GM19023 (cell line): ENCODE results near the gene MANEAL.

ENCODE experiments used
- ATAC-seq: cut with Tn5 transposase; IDR thresholded peaks from one replicate; pipeline ENCODE4 v1.9.1; 2021; ENCODE audit warnings: mild to moderate bottlenecking, moderate library complexity; ENCODE audit not compliant: unreplicated experiment

MANEAL gene

GRCh38 chr1:37778654-37779053, 15.0 kb upstream of the MANEAL start:
- ATAC-seq, result no peak

GRCh38 chr1:37782491-37782890, 11.2 kb upstream of the MANEAL start:
- no peak for ATAC-seq

GRCh38 chr1:37792943-37793686, 532 bp upstream of the MANEAL start:
- no peak for ATAC-seq

GRCh38 chr1:37794372-37795339, 1.0 kb downstream of the MANEAL start:
- ATAC-seq, result peak; percentile 42

- no peak for ATAC-seq
These were observed 1.9 kb downstream of the MANEAL start for GRCh38 chr1:37795340-37796125.

- ATAC-seq, result no peak
These were observed 4.2 kb downstream of the MANEAL start for GRCh38 chr1:37797750-37798345.

- no peak for ATAC-seq
These were observed 8.8 kb downstream of the MANEAL start for GRCh38 chr1:37802439-37802838.

GRCh38 chr1:37807220-37807554, 13.5 kb downstream of the MANEAL start:
- no peak for ATAC-seq

DNA sequence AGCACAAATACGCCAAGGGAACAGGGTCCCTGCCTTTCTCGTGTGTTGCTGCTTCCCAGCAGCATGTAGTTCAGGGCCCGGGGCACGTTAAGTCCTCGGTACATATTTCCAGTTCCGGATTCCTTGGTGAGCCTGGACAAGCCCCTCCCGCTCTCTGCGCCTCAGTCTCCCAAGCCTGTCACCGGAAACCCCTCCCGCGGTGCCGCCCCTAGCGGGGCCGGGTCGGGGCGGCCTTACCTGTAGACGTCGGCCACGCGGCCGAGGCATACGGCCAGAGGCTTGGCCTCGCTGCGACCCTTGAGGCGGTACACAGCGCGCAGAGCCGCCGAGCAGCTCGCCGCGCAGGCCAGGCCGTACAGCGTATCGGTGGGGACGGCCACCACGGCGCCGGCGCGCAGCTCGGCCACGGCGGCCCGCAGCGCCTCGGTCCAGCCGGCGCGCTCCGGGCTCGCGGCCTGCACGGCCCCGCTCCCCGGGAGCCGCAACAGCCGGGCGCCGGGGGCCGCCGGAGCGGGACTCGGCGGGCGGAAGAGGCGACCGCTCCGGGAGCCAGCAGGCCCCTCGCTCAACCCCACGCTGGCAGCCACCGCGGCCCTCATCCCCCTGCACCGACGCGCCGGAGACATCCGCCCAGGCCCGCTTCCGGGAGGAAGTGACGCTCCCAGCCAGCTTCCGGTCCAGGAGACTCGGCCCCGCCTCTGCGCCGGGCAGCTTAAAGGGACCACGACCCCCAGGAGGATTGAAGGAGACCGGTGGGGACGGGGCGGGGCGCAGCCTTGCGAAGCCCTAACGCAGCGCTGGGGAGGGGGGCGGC, 14.1 kb downstream of the MANEAL start, which contains the start of the genes C1orf122 and YRDC:
TSS of gene C1orf122 (plus strand) at position 236 of the 814 bp plus-strand sequence. CDS start 615 bp downstream, outside the sequence.
TSS of gene YRDC (minus strand) at position 654 of the 814 bp plus-strand sequence. CDS start at position 626, 28 bp downstream.
- peak; percentile 89 for ATAC-seq

GRCh38 chr1:37808369-37809319, 15.0 kb downstream of the MANEAL start:
- peak; percentile 38 for ATAC-seq

- no peak for ATAC-seq
These were observed 16.3 kb downstream of the MANEAL start for GRCh38 chr1:37809942-37810341.

DNA sequence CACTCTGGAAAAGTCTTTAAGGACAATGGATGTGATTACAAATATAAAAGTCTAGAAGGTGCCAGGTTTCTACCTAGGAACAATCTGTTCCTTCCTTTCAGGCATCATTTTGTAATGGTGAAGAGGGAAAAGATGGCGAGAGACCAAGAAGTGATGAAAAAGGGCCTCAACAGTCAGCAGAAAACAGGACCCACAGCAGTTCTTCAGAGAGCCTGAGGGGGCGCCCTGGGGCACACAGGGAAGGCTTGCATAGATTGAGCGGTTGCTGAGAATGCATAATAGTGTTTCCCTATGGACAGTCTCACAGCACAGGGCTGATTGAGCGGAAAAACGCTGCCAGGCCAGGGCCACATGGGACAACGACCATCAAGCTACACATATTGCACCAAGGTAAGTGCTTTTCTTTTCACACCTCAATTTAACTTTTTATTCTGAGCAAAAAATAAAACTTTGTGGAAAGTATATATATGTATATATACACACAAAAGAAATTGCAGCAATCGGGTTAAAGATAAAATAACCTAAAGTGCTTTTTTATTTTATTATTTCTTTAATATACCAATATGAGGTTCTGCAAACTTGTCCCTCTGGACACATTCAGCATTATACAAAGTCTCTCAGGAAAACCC, 17.5 kb downstream of the MANEAL start:
- no peak for ATAC-seq

DNA sequence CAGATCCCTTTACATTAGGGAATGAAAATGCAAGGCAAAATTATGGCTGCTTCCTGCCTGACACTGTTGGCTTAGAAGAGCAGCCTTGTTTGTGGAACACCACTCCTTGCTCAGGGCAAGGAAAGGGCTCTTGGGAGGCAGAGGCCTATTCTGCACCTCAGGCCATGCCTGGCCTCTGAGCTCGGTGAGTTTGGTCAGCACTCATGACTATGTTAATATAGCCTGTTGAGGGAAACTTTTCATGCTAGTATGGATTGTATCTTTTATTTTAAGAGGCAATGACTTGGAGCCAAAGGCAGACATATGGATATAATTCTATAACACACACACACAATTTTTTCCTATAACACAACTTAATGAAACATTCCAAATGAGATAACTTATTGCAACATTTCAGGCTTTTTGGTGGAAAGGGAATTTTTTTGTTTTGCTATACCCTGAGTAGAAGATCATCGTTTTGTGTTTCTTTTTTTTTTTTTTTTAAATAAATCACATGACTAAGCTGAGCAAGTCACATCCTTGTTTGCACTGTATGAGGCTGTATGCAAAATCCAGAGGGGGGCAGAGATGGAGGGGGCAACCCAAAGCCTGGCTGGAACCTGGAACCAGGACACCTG, 20.0 kb downstream of the MANEAL start:
- ATAC-seq, result no peak

DNA sequence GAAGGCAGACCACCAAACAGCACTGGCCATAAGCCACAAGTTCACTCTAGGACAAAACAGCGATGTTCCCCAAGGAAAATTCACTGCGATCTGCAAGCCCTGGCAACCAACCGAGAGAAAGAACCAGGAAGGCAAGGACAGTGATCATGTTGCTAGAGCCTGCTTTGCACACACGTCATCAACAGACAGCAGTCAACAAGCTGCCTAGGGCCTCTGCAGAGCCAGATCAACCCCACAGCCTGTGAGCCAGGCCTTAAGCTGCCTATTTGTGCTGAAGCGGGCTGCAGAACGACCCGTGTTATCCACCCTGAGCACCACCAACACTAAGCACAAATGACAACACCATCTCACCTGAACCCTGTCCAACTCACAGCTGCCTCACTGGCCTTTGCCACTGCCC, 20.6 kb downstream of the MANEAL start:
- ATAC-seq, result no peak

GRCh38 chr1:37817481-37817880, 23.8 kb downstream of the MANEAL start:
- no peak for ATAC-seq

- no peak for ATAC-seq
These were observed 27.8 kb downstream of the MANEAL start for GRCh38 chr1:37821481-37821880.

- no peak for ATAC-seq
These were observed 29.5 kb downstream of the MANEAL start for GRCh38 chr1:37822906-37823815.
